K562 (cell line): ENCODE measurements around the gene TM4SF18. TPM values are rescaled to one million over a fixed set of nuclear protein-coding genes. Genes with fewer than 3 reads are reported as not detected.

Experiments
- ATAC-seq: fragments of 200-7000 bp; cut with Tn5 transposase; 3 replicates; pipeline ENCODE4 v1.9.1; 2020; ENCODE audit warnings: moderate library complexity
- BruUV-seq: library from RNA; stranded (reverse); fragments of 400-500 nt; replicated peaks from 2 replicates; lab custom pipeline; 2021; lab: Mats Ljungman, UMichigan
- CTCF ChIA-PET: fragments of 300-600 bp; formaldehyde crosslinking; extraction: SDS; loops from one replicate; lab custom pipeline; 2021; ENCODE audit warnings: low intra/inter-chr PET ratio; lab: Yijun Ruan, JAX
- POLR2A ChIA-PET: fragments of 300-600, 350-650 bp; sonication (Branson Sonifier 250); formaldehyde crosslinking; extraction: SDS; loops from one replicate; lab custom pipeline; 2021; ENCODE audit warnings: antibody characterized with exemption, inconsistent platforms; lab: Yijun Ruan, JAX
- DNase-seq, 4 experiments: peaks; one replicate each; pipeline versions ENCODE4 v3.0.0 to v3.0.0-alpha.2; 2011 to 2018; ENCODE audit warnings: low spot score in 3 of 4, mixed read lengths in 3 of 4; ENCODE audit errors: extremely low read depth in 1 of 4
- FAIRE-seq: peaks from 2 replicates; lab custom pipeline; 2011; peaks lifted over from hg19 to GRCh38; lab: Jason Lieb, UNC
- H2AFZ ChIP-seq: 2 replicates; pipeline ENCODE4 v1.6.0; 2011; ENCODE audit warnings: low read depth, low read length, control low read depth, inconsistent platforms
- H3K27ac ChIP-seq: fragments of 200-600 bp; 3 replicates; pipeline ENCODE4 v1.8.0; 2011; ENCODE audit warnings: low read depth, mild to moderate bottlenecking, control low read depth, inconsistent platforms, low read length, moderate library complexity, mixed read lengths; ENCODE audit errors: extremely low read depth
- H3K27me3 ChIP-seq, 2 experiments: fragments of 300-600 bp in 1 of 2; 2 replicates in 1 of 2; 3 replicates in 1 of 2; pipeline versions ENCODE4 v1.6.0 to v1.8.0; 2011; ENCODE audit warnings: inconsistent platforms in 2 of 2, low read length in 2 of 2, mild to moderate bottlenecking in 1 of 2, mixed read lengths in 1 of 2, moderate library complexity in 1 of 2; ENCODE audit not compliant: control insufficient read depth in 2 of 2, insufficient read depth in 2 of 2
- H3K36me3 ChIP-seq: fragments of 300-600 bp; 3 replicates; pipeline ENCODE4 v1.8.0; 2011; ENCODE audit warnings: mild to moderate bottlenecking, low read length, inconsistent platforms; ENCODE audit not compliant: control insufficient read depth, insufficient read depth
- H3K4me1 ChIP-seq, 2 experiments: fragments of 200-600 bp in 1 of 2; replicated peaks in 1 of 2; 2 replicates in 1 of 2; 3 replicates in 1 of 2; pipeline versions ENCODE4 v1.5.1 to v1.8.0; 2011; ENCODE audit warnings: inconsistent platforms in 2 of 2, low read length in 2 of 2, mild to moderate bottlenecking in 1 of 2, mixed read lengths in 1 of 2, moderate library complexity in 1 of 2; ENCODE audit not compliant: control insufficient read depth in 2 of 2, insufficient read depth in 2 of 2
- H3K4me2 ChIP-seq: 2 replicates; pipeline ENCODE4 v1.6.1; 2011; ENCODE audit warnings: low read length, control low read depth, inconsistent platforms, mixed read lengths; ENCODE audit not compliant: insufficient read depth
- H3K4me3 ChIP-seq: fragments of 200-600 bp; sonication (generic), shearing (Covaris generic); 2 replicates; pipeline ENCODE4 v1.5.1; 2016; ENCODE audit warnings: control low read depth, inconsistent platforms
- H3K79me2 ChIP-seq: fragments of 200-600 bp; 3 replicates; pipeline ENCODE4 v1.8.0; 2011; ENCODE audit warnings: low read length, inconsistent platforms; ENCODE audit not compliant: control insufficient read depth, insufficient read depth
- H3K9ac ChIP-seq, 2 experiments: 2 replicates each; pipeline versions ENCODE4 v1.6.0 to v1.6.1; 2011; ENCODE audit warnings: low read depth in 2 of 2, low read length in 2 of 2, control low read depth in 1 of 2, inconsistent platforms in 1 of 2, mild to moderate bottlenecking in 1 of 2, mixed read lengths in 1 of 2; ENCODE audit not compliant: insufficient read depth in 1 of 2
- H3K9me1 ChIP-seq: one replicate; pipeline ENCODE4 v1.6.0; 2011; ENCODE audit warnings: inconsistent platforms, mild to moderate bottlenecking, low read length, moderate library complexity; ENCODE audit not compliant: control insufficient read depth, insufficient read depth
- H3K9me3 ChIP-seq: replicated peaks from 2 replicates; pipeline ENCODE4 v1.5.1; 2011; ENCODE audit warnings: low read depth, low read length, inconsistent platforms; ENCODE audit not compliant: control insufficient read depth, insufficient read depth
- H4K20me1 ChIP-seq: replicated peaks from 2 replicates; pipeline ENCODE4 v1.6.1; 2011; ENCODE audit warnings: low read length, inconsistent platforms, mixed read lengths; ENCODE audit not compliant: control insufficient read depth, insufficient read depth
- CREB3L1 ChIP-seq: fragments of 450-650 bp; IDR thresholded peaks from 2 replicates; pipeline ENCODE4 v1.6.1; 2014; ENCODE audit warnings: low read depth, mild to moderate bottlenecking, moderate library complexity, borderline replicate concordance
- DNMT1 ChIP-seq: fragments of 450-650 bp; IDR thresholded peaks from 2 replicates; pipeline ENCODE4 v1.6.1; 2016; ENCODE audit warnings: antibody characterized with exemption, mild to moderate bottlenecking
- E2F5 ChIP-seq: sonication (generic); formaldehyde crosslinking; IDR thresholded peaks from 2 replicates; pipeline ENCODE4 v1.8.0; 2022; ENCODE audit warnings: mild to moderate bottlenecking, missing genetic modification reagents
- FOXA1 ChIP-seq: fragments of 450-650 bp; IDR thresholded peaks from 2 replicates; pipeline ENCODE4 v1.6.1; 2016; ENCODE audit warnings: mild to moderate bottlenecking, borderline replicate concordance
- HDAC3 ChIP-seq: fragments of 450-650 bp; IDR thresholded peaks from 2 replicates; pipeline ENCODE4 v1.6.1; 2018; ENCODE audit warnings: borderline replicate concordance, mild to moderate bottlenecking, moderate library complexity; ENCODE audit not compliant: partially characterized antibody
- MNT ChIP-seq, 2 experiments: fragments of 450-650 bp; conservative IDR thresholded peaks; 2 replicates each; pipeline ENCODE4 v1.6.1; 2017; ENCODE audit warnings: mild to moderate bottlenecking in 2 of 2, moderate library complexity in 2 of 2
- PHF21A ChIP-seq: fragments of 450-650 bp; IDR thresholded peaks from 2 replicates; pipeline ENCODE4 v1.6.1; 2017; ENCODE audit warnings: low read depth, borderline replicate concordance
- RHOXF2B ChIP-seq: fragments of 250-450 bp; sonication (Bioruptor Pico); conservative IDR thresholded peaks from 2 replicates; pipeline ENCODE4 v1.5.1; 2021
- TSHZ1 ChIP-seq: fragments of 250-450 bp; sonication (Bioruptor Pico); IDR thresholded peaks from 2 replicates; pipeline ENCODE4 v1.4.0; 2020; ENCODE audit warnings: mild to moderate bottlenecking, moderate library complexity
- ZNF124 ChIP-seq: sonication (generic); formaldehyde crosslinking; IDR thresholded peaks from 2 replicates; pipeline ENCODE4 v1.8.1; 2022; ENCODE audit warnings: missing genetic modification reagents
- WGBS: fragments of 100-300 bp; shearing (Covaris generic); methylation state at CpG from one replicate; pipeline ENCODE4 v1.1.6; 2016; ENCODE audit warnings: low coverage, mixed read lengths; ENCODE audit not compliant: insufficient coverage; ENCODE audit errors: missing lambda C conversion rate; 5-methylcytosine and 5-hydroxymethylcytosine counted together
- in situ Hi-C: fragments of 300-500 bp; cut with MboI; formaldehyde crosslinking; loops from 4 replicates; pipeline ENCODE4 v1.15.0; 2018; ENCODE audit warnings: inconsistent platforms, mixed read lengths
- intact Hi-C: fragments of 100-400 bp; cut with micrococcal nuclease; formaldehyde crosslinking; loops from 2 replicates; pipeline ENCODE4 v1.14.2; 2022
- polyA plus RNA-seq, 8 experiments: library from polyadenylated mRNA; depleted of rRNA in 4 of 8; stranded (reverse) in 5 of 8; unstranded in 3 of 8; fragments of >200 nt; fragmentation: Nextera tagmentation in 2 of 8; fragmentation: Illumina TruSeq in 1 of 8; extraction: Ambion mirVana in 2 of 8; extraction: Trizol in 1 of 8; gene quantifications; 2 replicates each; pipeline versions ENCODE4 v1.2.1 to v1.2.3, GENCODE V29; 2011 to 2014; ENCODE audit warnings: inconsistent platforms in 1 of 8, missing spikeins in 1 of 8
- total RNA-seq, 7 experiments: library from RNA; depleted of rRNA in 6 of 7; stranded (reverse); fragments of >200 nt in 6 of 7; fragmentation: Illumina TruSeq in 2 of 7; extraction: Trizol in 2 of 7; gene quantifications; 2 replicates each; pipeline versions ENCODE4 v1.2.1 to v1.2.3, GENCODE V29; 2011 to 2021; ENCODE audit warnings: low replicate concordance in 1 of 7

The TM4SF18 gene
- total and polyA plus RNA-seq, 9 of the 15 experiments (the other 6 are each of a cell fraction or from before 2014, with no cell fraction given), result not detected

- POLR2A ChIA-PET, result interaction anchor here (0.6 to 1.8 kb wide), 3 partner anchors 14 to 166 kb away, joined by 3 read pairs; no protein-coding TSS in a partner anchor
- in situ Hi-C loops (no loop called here), intact Hi-C loops (no loop called here)
- Histone ChIP-seq H3K4me1 (no peaks in the 10 kb centered on the region), H3K9me1 (no peaks in the 10 kb centered on the region), H2AFZ (no peak overlapping the region), H3K27ac (no peak overlapping the region), H4K20me1 (no peaks in the 10 kb centered on the region), H3K9me3 (no peaks in the 10 kb centered on the region), H3K4me3 (no peak overlapping the region), H3K79me2 (no peaks in the 10 kb centered on the region), H3K36me3 (no peaks in the 10 kb centered on the region), H3K9ac (no peak overlapping the region), H3K27me3 (no peaks in the 10 kb centered on the region), H3K4me2 (no peak overlapping the region)
- no peak for DNase-seq
- CTCF ChIA-PET, result no interaction called here
- no peak for FAIRE-seq
- ATAC-seq, result no peak
- WGBS, result 0% methylated on average over 2 of the region's 2 CpGs
- no TSS peak for BruUV-seq
- TF ChIP-seq FOXA1 (no peak), ZNF124 (CRISPR knock-in tag) (no peak), MNT (conservative IDR thresholded peaks at IDR 0.05) (no peak), TSHZ1 (CRISPR knock-in tag) (no peak), HDAC3 (no peak), PHF21A (no peak), CREB3L1 (no peak), E2F5 (CRISPR knock-in tag) (no peak), RHOXF2B (CRISPR knock-in tag) (no peak), DNMT1 (no peak)
These were observed 26.5 kb downstream of the TM4SF18 start for GRCh38 chr3:149306751-149307434.
